T1000 (cell line): ENCODE data around the gene RNF220.

Experiments used
- DNase-seq: peaks from one replicate; lab custom pipeline; 2025; ENCODE audit warnings: mixed read lengths; lab: John Stamatoyannopoulos, UW

RNF220 gene

GRCh38 chr1:44610527-44611148 lies 205.6 kb downstream of the RNF220 start:
- no peak for DNase-seq

- DNase-seq: no peak
Observed at GRCh38 chr1:44611419-44611818, 206.4 kb downstream of the RNF220 start.

GRCh38 chr1:44611866-44612265 lies 206.8 kb downstream of the RNF220 start:
- DNase-seq: no peak

GRCh38 chr1:44613941-44614340 lies 208.9 kb downstream of the RNF220 start:
- no peak for DNase-seq

- DNase-seq: no peak
Observed at GRCh38 chr1:44616284-44616990, 211.4 kb downstream of the RNF220 start.

- peak; percentile 52 for DNase-seq
Observed at GRCh38 chr1:44616991-44617702, 212.1 kb downstream of the RNF220 start.

GRCh38 chr1:44617703-44618029 lies 212.6 kb downstream of the RNF220 start:
- no peak for DNase-seq

GRCh38 chr1:44619261-44619900 lies 214.3 kb downstream of the RNF220 start:
- DNase-seq: no peak

GRCh38 chr1:44620072-44620471 lies 215.0 kb downstream of the RNF220 start:
- DNase-seq: no peak

- no peak for DNase-seq
Observed at GRCh38 chr1:44621841-44622286, 216.8 kb downstream of the RNF220 start.

GRCh38 chr1:44624268-44624901 lies 219.3 kb downstream of the RNF220 start:
- no peak for DNase-seq

GRCh38 chr1:44625348-44625747 lies 220.3 kb downstream of the RNF220 start:
- no peak for DNase-seq

- no peak for DNase-seq
Observed at GRCh38 chr1:44628962-44629756, 224.1 kb downstream of the RNF220 start.

- DNase-seq: no peak
Observed at GRCh38 chr1:44630116-44630515, 225.1 kb downstream of the RNF220 start.

GRCh38 chr1:44631333-44631646 lies 226.2 kb downstream of the RNF220 start:
- DNase-seq: no peak

GRCh38 chr1:44631647-44632539 lies 226.8 kb downstream of the RNF220 start:
- DNase-seq: peak; percentile 83

GRCh38 chr1:44632598-44632997 lies 227.5 kb downstream of the RNF220 start:
- no peak for DNase-seq

GRCh38 chr1:44634606-44635189 lies 229.6 kb downstream of the RNF220 start:
- no peak for DNase-seq

GRCh38 chr1:44635439-44635838 lies 230.4 kb downstream of the RNF220 start:
- no peak for DNase-seq

GRCh38 chr1:44636083-44636687 lies 231.1 kb downstream of the RNF220 start:
- DNase-seq: no peak
